ENCODE data around the gene DDX1.

DNA sequence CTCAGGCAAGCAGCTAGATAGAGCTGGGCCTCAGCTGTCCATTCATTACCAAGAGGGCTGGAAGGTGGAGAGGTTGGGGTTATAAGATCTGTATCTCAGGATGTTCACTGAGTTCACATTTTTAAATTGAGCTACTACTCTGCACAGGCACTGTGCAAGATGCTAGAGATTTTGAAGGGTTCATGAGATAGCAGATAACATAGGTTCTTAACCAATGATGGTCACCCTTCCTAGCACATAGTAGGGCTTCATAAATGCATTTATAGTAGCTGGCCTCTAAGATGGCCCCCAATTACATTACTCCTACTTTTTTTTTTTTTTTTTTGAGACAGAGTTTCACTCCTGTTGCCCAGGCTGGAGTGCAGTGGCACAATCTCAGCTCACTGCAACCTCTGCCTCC lies 79.7 kb downstream of the DDX1 start:
- TF ChIP-seq POLR2AphosphoS5 (IDR thresholded peaks at IDR 0.05; ENCODE audit: control insufficient read depth, insufficient read depth, low read depth, low read length), result no peak
- TF ChIP-seq POLR2A (conservative IDR thresholded peaks at IDR 0.05), result no peak
- no peak for TF ChIP-seq CHD4 (IDR thresholded peaks at IDR 0.05; ENCODE audit: insufficient read depth, insufficient replicate concordance, low read depth, low read length, poor library complexity, severe bottlenecking)

Measured in K562 (cell line).